Esophagus squamous epithelium (tissue), 5 donors: Measurements from ENCODE around the gene PTPN9. TPM values are rescaled to one million over a fixed set of nuclear protein-coding genes. Genes with fewer than 3 reads are reported as not detected.

Experiments
- DNase-seq: peaks from one replicate; lab custom pipeline; 2025; lab: John Stamatoyannopoulos, UW
- H3K27ac ChIP-seq, 4 donors: fragments of 200-600 bp; sonication (generic); one replicate each; pipeline ENCODE4 v1.5.1; 2016 to 2019; ENCODE audit warnings: mild to moderate bottlenecking in 1 of 4
- H3K27me3 ChIP-seq, 4 donors: fragments of 200-600 bp; sonication (generic); 1 replicate in 3 of 4; 2 replicates in 1 of 4; pipeline versions ENCODE4 v1.5.1 to v1.6.0; 2017 to 2021; ENCODE audit warnings: antibody characterized with exemption in 1 of 4
- H3K36me3 ChIP-seq, 3 donors: fragments of 200-600 bp; sonication (generic); one replicate each; pipeline ENCODE4 v1.5.1; 2016 to 2019
- H3K4me1 ChIP-seq, 3 donors: fragments of 200-600 bp; sonication (generic); one replicate each; pipeline ENCODE4 v1.5.1; 2017 to 2019
- H3K4me3 ChIP-seq, 4 donors: fragments of 200-600 bp; sonication (generic); 1 replicate in 3 of 4; 2 replicates in 1 of 4; pipeline ENCODE4 v1.5.1; 2016 to 2019; ENCODE audit warnings: mild to moderate bottlenecking in 2 of 4, moderate library complexity in 1 of 4
- H3K9me3 ChIP-seq, 3 donors: fragments of 200-600 bp; sonication (generic); one replicate each; pipeline ENCODE4 v1.5.1; 2016 to 2019
- CTCF ChIP-seq, 6 experiments: fragments of 450-650 bp in 4 of 6; fragments of 200-600 bp in 2 of 6; sonication (generic) in 2 of 6; IDR thresholded peaks; one replicate each; pipeline ENCODE4 v1.5.1; 2016 to 2019; ENCODE audit warnings: antibody characterized with exemption in 6 of 6, mild to moderate bottlenecking in 4 of 6, moderate library complexity in 4 of 6
- POLR2A ChIP-seq, 4 donors: fragments of 450-650 bp; IDR thresholded peaks; one replicate each; pipeline ENCODE4 v1.6.1; 2017; ENCODE audit warnings: antibody characterized with exemption in 4 of 4, mild to moderate bottlenecking in 4 of 4, moderate library complexity in 3 of 4
- WGBS, 2 donors: methylation state at CpG; one replicate each; pipeline ENCODE4 v1.1.5; 2018; 5-methylcytosine and 5-hydroxymethylcytosine counted together
- intact Hi-C: fragments of 100-400 bp; cut with DNase I; formaldehyde crosslinking; loops from one replicate; pipeline ENCODE4 v1.15.0; 2022
- total RNA-seq, 4 donors: library from RNA; depleted of rRNA; stranded (reverse); fragments of >200 nt; gene quantifications; one replicate each; pipeline ENCODE4 v1.1.0, GENCODE V29; 2016
- donor health status: DM: yes; HTN: yes; CAD: no.

The PTPN9 gene
- 10 to 100 TPM in 1 of 4 donors, 1 to 10 TPM in 3; 4.9 to 13.5 (median 8.5) TPM for total RNA-seq

- 2% methylated on average over 17 to 46 of the region's 78 CpGs for WGBS, 2 donors
- H3K36me3 ChIP-seq = no peaks in the 10 kb centered on the region
- H3K9me3 ChIP-seq = no peaks in the 10 kb centered on the region
- no peaks in the 10 kb centered on the region for H3K27me3 ChIP-seq
- TF ChIP-seq CTCF (IDR thresholded peaks at IDR 0.05) = peak in 4 of 6 experiments; percentile 7 to 55 (median 43)
- peak in 2 of 4 donors; percentile 15 to 35 for TF ChIP-seq POLR2A (IDR thresholded peaks at IDR 0.05)
- peak within 1 kb of the TSS; percentile 67 to 98 (median 84) for H3K4me3 ChIP-seq
- peaks cover 6 to 34% (median 25%) of the 10 kb centered on the region in 3 donors for H3K4me1 ChIP-seq
- no peak for DNase-seq
- peak within 1 kb of the TSS; percentile 91 to 93 (median 92) for H3K27ac ChIP-seq
- intact Hi-C loops = no loop called here
These were observed at the start of gene PTPN9 for GRCh38 chr15:75578948-75579920. PTPN9 (minus strand) TSS chr15:75579315; CDS start chr15:75578776, 539 bp downstream.

- peak within 1 kb of the TSS; percentile 79 to 93 (median 85) for H3K4me3 ChIP-seq
- 1 to 2% methylated on average over 18 to 20 of the region's 47 CpGs for WGBS, 2 donors
- peak in 1 of 6 experiments; percentile 32 for TF ChIP-seq CTCF (IDR thresholded peaks at IDR 0.05)
- TF ChIP-seq POLR2A (IDR thresholded peaks at IDR 0.05) = peak in 3 of 4 donors; percentile 6 to 53 (median 42)
- no peaks in the 10 kb centered on the region for H3K36me3 ChIP-seq
- peak; percentile 78 for DNase-seq
- H3K9me3 ChIP-seq = no peaks in the 10 kb centered on the region
- H3K27me3 ChIP-seq = no peaks in the 10 kb centered on the region
- peaks cover 9 to 51% (median 19%) of the 10 kb centered on the region in 3 donors for H3K4me1 ChIP-seq
- intact Hi-C loops = no loop called here
- H3K27ac ChIP-seq = peak within 1 kb of the TSS; percentile 91 to 98 (median 94)
These were observed 46.6 kb upstream of the PTPN9 start, which contains the start of gene SNUPN for GRCh38 chr15:75625542-75626347. SNUPN (minus strand) TSS chr15:75625725; CDS start chr15:75621051, 4,674 bp downstream.

GRCh38 chr15:75622505-75622904 is 43.4 kb upstream of the PTPN9 start:
- Histone ChIP-seq H3K36me3 (peaks cover 0 to 27% (median 5%) of the 10 kb centered on the region in 3 donors), H3K27me3 (no peaks in the 10 kb centered on the region), H3K9me3 (no peaks in the 10 kb centered on the region), H3K27ac (no peak overlapping the region), H3K4me3 (no peak overlapping the region), H3K4me1 (peaks cover 16 to 60% (median 30%) of the 10 kb centered on the region in 3 donors)
- intact Hi-C loops = no loop called here
- TF ChIP-seq POLR2A (IDR thresholded peaks at IDR 0.05) (no peak), CTCF (IDR thresholded peaks at IDR 0.05) (no peak)
- DNase-seq = no peak
- 67 to 83% methylated on average over 2 of the region's 2 CpGs for WGBS, 2 donors

DNA sequence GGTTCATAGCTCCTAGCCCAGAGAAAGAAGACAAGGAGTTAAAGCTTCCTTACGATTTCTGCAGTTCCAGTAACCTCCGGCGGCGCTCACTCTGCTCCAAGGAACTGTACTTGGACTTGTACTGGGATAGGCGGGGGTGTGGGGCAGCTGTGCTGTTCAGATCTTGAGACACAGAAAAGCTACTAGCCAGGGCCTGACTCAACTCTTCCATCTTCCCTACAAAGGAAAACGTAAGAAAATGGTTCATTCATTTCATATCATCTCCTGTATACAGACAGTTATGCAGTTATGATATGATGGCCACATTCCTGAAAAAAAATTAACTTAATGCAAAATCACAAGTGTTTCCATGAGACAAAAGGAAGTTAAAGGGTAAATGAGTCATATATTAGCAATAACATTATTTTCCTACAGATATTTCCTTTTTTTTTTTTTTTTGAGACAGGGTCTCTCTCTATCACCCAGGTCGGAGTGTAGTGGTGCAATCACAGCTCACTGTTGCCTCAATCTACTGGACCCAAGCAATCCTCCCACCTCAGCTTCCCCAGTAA is 41.8 kb upstream of the PTPN9 start:
- peak overlapping the region; percentile 56 to 83 (median 78) for H3K27ac ChIP-seq
- TF ChIP-seq CTCF (IDR thresholded peaks at IDR 0.05) (peak in 4 of 6 experiments; percentile 18 to 45 (median 28)), POLR2A (IDR thresholded peaks at IDR 0.05) (no peak)
- peaks cover 0 to 43% (median 16%) of the 10 kb centered on the region in 3 donors for H3K36me3 ChIP-seq
- WGBS, 2 donors = 6 to 24% methylated on average over 7 of the region's 7 CpGs
- H3K4me3 ChIP-seq = peak overlapping the region in 3 of 4 donors; percentile 9 to 42 (median 18)
- peaks cover 16 to 44% (median 20%) of the 10 kb centered on the region in 3 donors for H3K4me1 ChIP-seq
- H3K9me3 ChIP-seq = no peaks in the 10 kb centered on the region
- peak; percentile 18 for DNase-seq
- intact Hi-C loops = no loop called here
- H3K27me3 ChIP-seq = no peaks in the 10 kb centered on the region
